Caco-2 (cell line): ENCODE results near the gene OR2M7. TPM values are rescaled to one million over a fixed set of nuclear protein-coding genes. Genes with fewer than 3 reads are reported as not detected.

ENCODE experiments used
- BruUV-seq: library from RNA; stranded (reverse); fragments of 400-500 nt; replicated peaks from 2 replicates; lab custom pipeline; 2021; lab: Mats Ljungman, UMichigan
- CTCF ChIA-PET: fragments of 300-600 bp; sonication (Branson Sonifier 250); formaldehyde crosslinking; loops from one replicate; lab custom pipeline; 2022; ENCODE audit warnings: antibody characterized with exemption; lab: Charles Lee
- POLR2A ChIA-PET: fragments of 300-600 bp; sonication (Branson Sonifier 250); formaldehyde crosslinking; loops from one replicate; lab custom pipeline; 2022; ENCODE audit warnings: antibody characterized with exemption; lab: Charles Lee
- DNase-seq, 2 experiments: peaks; one replicate each; pipeline versions ENCODE4 v3.0.0 to v3.0.0-alpha.2; 2020 to 2022
- H3K27me3 ChIP-seq: replicated peaks from 2 replicates; pipeline ENCODE4 v1.6.0; 2011; ENCODE audit warnings: low read length; ENCODE audit not compliant: control insufficient read depth, insufficient read depth
- H3K36me3 ChIP-seq: 2 replicates; pipeline ENCODE4 v1.5.1; 2011; ENCODE audit warnings: low read length; ENCODE audit not compliant: control insufficient read depth, insufficient read depth
- H3K4me1 ChIP-seq: fragments of 250-450 bp; sonication (Bioruptor Pico); 2 replicates; pipeline ENCODE4 v1.5.1; 2020; ENCODE audit warnings: mild to moderate bottlenecking
- H3K4me3 ChIP-seq: 2 replicates; pipeline ENCODE4 v1.5.1; 2011; ENCODE audit warnings: low read depth, mild to moderate bottlenecking, control low read depth, low read length
- H3K9me3 ChIP-seq: fragments of 250-450 bp; sonication (Bioruptor Pico); 2 replicates; pipeline ENCODE4 v1.5.1; 2020; ENCODE audit warnings: mild to moderate bottlenecking, moderate library complexity
- H3K27ac Mint-ChIP-seq: one replicate; pipeline ENCODE4 v1.8.0; 2022; ENCODE audit warnings: mixed read lengths; ENCODE audit not compliant: unreplicated experiment
- H3K27me3 Mint-ChIP-seq: one replicate; pipeline ENCODE4 v1.8.0; 2022; ENCODE audit warnings: mixed read lengths; ENCODE audit not compliant: insufficient read depth, unreplicated experiment
- H3K36me3 Mint-ChIP-seq: one replicate; pipeline ENCODE4 v1.8.0; 2022; ENCODE audit warnings: mild to moderate bottlenecking, mixed read lengths; ENCODE audit not compliant: insufficient read depth, unreplicated experiment
- H3K4me1 Mint-ChIP-seq: one replicate; pipeline ENCODE4 v1.8.0; 2022; ENCODE audit warnings: low read depth, mixed read lengths; ENCODE audit not compliant: unreplicated experiment
- H3K4me3 Mint-ChIP-seq: one replicate; pipeline ENCODE4 v1.8.0; 2022; ENCODE audit warnings: mild to moderate bottlenecking, moderate library complexity, mixed read lengths; ENCODE audit not compliant: unreplicated experiment
- H3K9me3 Mint-ChIP-seq: one replicate; pipeline ENCODE4 v1.8.0; 2022; ENCODE audit warnings: mixed read lengths; ENCODE audit not compliant: unreplicated experiment
- CTCF ChIP-seq, 2 experiments: fragments of 200-600 bp in 1 of 2; IDR thresholded peaks; 1 replicate in 1 of 2; 2 replicates in 1 of 2; pipeline versions ENCODE4 v1.5.1 to v1.8.0; 2011 to 2022; ENCODE audit warnings: antibody characterized with exemption in 1 of 2, control low read depth in 1 of 2, inconsistent platforms in 1 of 2, low read depth in 1 of 2, low read length in 1 of 2, mild to moderate bottlenecking in 1 of 2, moderate library complexity in 1 of 2; ENCODE audit not compliant: insufficient read depth in 1 of 2, severe bottlenecking in 1 of 2, unreplicated experiment in 1 of 2
- intact Hi-C: fragments of 100-400 bp; cut with micrococcal nuclease; formaldehyde crosslinking; loops from one replicate; pipeline ENCODE4 v1.10.0; 2022; ENCODE audit not compliant: unreplicated experiment
- total RNA-seq: library from RNA; stranded (reverse); gene quantifications from 2 replicates; pipeline ENCODE4 v1.2.3, GENCODE V29; 2022

Gene OR2M7
- total RNA-seq, 1 experiment from 2014 or later, result not detected

- Mint-ChIP-seq H3K4me3 (no peak within 1 kb of the TSS), H3K4me1 (no peaks in the 10 kb centered on the region), H3K9me3 (no peaks in the 10 kb centered on the region), H3K27ac (no peak within 1 kb of the TSS), H3K27me3 (no peaks in the 10 kb centered on the region), H3K36me3 (no peaks in the 10 kb centered on the region)
- Histone ChIP-seq H3K4me1 (no peaks in the 10 kb centered on the region), H3K4me3 (no peak within 1 kb of the TSS), H3K27me3 (no peaks in the 10 kb centered on the region), H3K36me3 (no peaks in the 10 kb centered on the region), H3K9me3 (no peaks in the 10 kb centered on the region)
- no peak for TF ChIP-seq CTCF (IDR thresholded peaks at IDR 0.05; ENCODE audit: insufficient read depth in 1 of 2, low read depth in 1 of 2, low read length in 1 of 2, severe bottlenecking in 1 of 2, unreplicated experiment in 1 of 2)
- ChIA-PET POLR2A (no interaction called here), CTCF (no interaction called here)
- BruUV-seq, result no TSS peak
- intact Hi-C loops, result no loop called here
- no peak for DNase-seq
Measured at GRCh38 chr1:248277876-248278275, 46.5 kb downstream of the OR2M7 start, which contains the start of gene OR2T33. OR2T33 (minus strand) TSS chr1:248277976; CDS start chr1:248273814, 4,162 bp downstream.

Other genes with a start within 250 kb of the OR2M7 start
- gene OR2L13, start 229.4 kb downstream of the OR2M7 start, total RNA-seq, result not detected in 2 replicates
- gene OR2M5, start 179.4 kb downstream of the OR2M7 start, total RNA-seq, result not detected in 2 replicates
- not detected in 2 replicates for gene OR2M2, start 149.7 kb downstream of the OR2M7 start, total RNA-seq
- not detected in 2 replicates for gene OR2M3, start 127.3 kb downstream of the OR2M7 start, total RNA-seq
- gene OR2M4, start 93.2 kb downstream of the OR2M7 start, total RNA-seq, result not detected in 2 replicates
- not detected in 2 replicates for gene OR2T33, start 46.6 kb downstream of the OR2M7 start, total RNA-seq
- not detected in 2 replicates for gene OR2T12, start 21.1 kb downstream of the OR2M7 start, total RNA-seq
- not detected in 2 replicates for gene OR14C36, start 24.2 kb upstream of the OR2M7 start, total RNA-seq
- not detected in 2 replicates for gene OR2T4, start 37.1 kb upstream of the OR2M7 start, total RNA-seq
- not detected in 2 replicates for gene OR2T6, start 51.2 kb upstream of the OR2M7 start, total RNA-seq
- gene OR2T1, start 78.5 kb upstream of the OR2M7 start, total RNA-seq, result not detected in 2 replicates
- not detected in 2 replicates for gene OR2T2, start 121.1 kb upstream of the OR2M7 start, total RNA-seq
- gene OR2T3, start 148.8 kb upstream of the OR2M7 start, total RNA-seq, result not detected in 2 replicates
- gene OR2T5, start 164.0 kb upstream of the OR2M7 start, total RNA-seq, result not detected in 2 replicates
- gene OR2G6, start 183.5 kb upstream of the OR2M7 start, total RNA-seq, result not detected in 2 replicates
- not detected in 2 replicates for gene OR2T29, start 238.2 kb upstream of the OR2M7 start, total RNA-seq